GM19452 (cell line): ENCODE measurements around the gene MYMK.

Experiments
- ATAC-seq: cut with Tn5 transposase; IDR thresholded peaks from one replicate; pipeline ENCODE4 v1.9.1; 2021; ENCODE audit not compliant: unreplicated experiment

Gene MYMK

GRCh38 chr9:133505901-133506652, 18.7 kb downstream of the MYMK start:
- ATAC-seq, result no peak

GRCh38 chr9:133505186-133505830, 19.5 kb downstream of the MYMK start:
- no peak for ATAC-seq

GRCh38 chr9:133502112-133502511, 22.6 kb downstream of the MYMK start:
- no peak for ATAC-seq

GRCh38 chr9:133499892-133500270, 24.9 kb downstream of the MYMK start:
- no peak for ATAC-seq

GRCh38 chr9:133499132-133499891, 25.4 kb downstream of the MYMK start:
- ATAC-seq, result no peak

- no peak for ATAC-seq
These were observed 27.6 kb downstream of the MYMK start for GRCh38 chr9:133496861-133497842.

GRCh38 chr9:133495327-133496293, 29.1 kb downstream of the MYMK start:
- no peak for ATAC-seq

- no peak for ATAC-seq
These were observed 30.0 kb downstream of the MYMK start for GRCh38 chr9:133494636-133495326.

- ATAC-seq, result no peak
These were observed 30.8 kb downstream of the MYMK start for GRCh38 chr9:133493845-133494540.

- ATAC-seq, result no peak
These were observed 31.3 kb downstream of the MYMK start for GRCh38 chr9:133493428-133493827.

GRCh38 chr9:133492061-133493021, 32.4 kb downstream of the MYMK start:
- ATAC-seq, result no peak

GRCh38 chr9:133491656-133491925, 33.2 kb downstream of the MYMK start:
- no peak for ATAC-seq

GRCh38 chr9:133490865-133491655, 33.7 kb downstream of the MYMK start:
- ATAC-seq, result no peak

- no peak for ATAC-seq
These were observed 34.5 kb downstream of the MYMK start for GRCh38 chr9:133490201-133490681.

GRCh38 chr9:133489253-133490190, 35.2 kb downstream of the MYMK start:
- no peak for ATAC-seq
